Suprapubic skin (tissue), 4 donors: ENCODE measurements around the gene YES1.

Experiments
- EP300 ChIP-seq: sonication (generic); formaldehyde crosslinking; IDR thresholded peaks from one replicate; pipeline ENCODE4 v1.6.1; 2017; ENCODE audit warnings: antibody characterized with exemption
- POLR2AphosphoS5 ChIP-seq, 3 donors: sonication (generic); formaldehyde crosslinking; IDR thresholded peaks; one replicate each; pipeline ENCODE4 v1.6.1; 2017; ENCODE audit warnings: antibody characterized with exemption in 3 of 3
- TF ChIP-seq, protein P1 (sequence below), 2 donors: fragments of 200-600 bp in 1 of 2; fragments of 450-650 bp in 1 of 2; sonication (generic) in 1 of 2; IDR thresholded peaks; one replicate each; pipeline ENCODE4 v1.5.1; 2016 to 2019; ENCODE audit warnings: antibody characterized with exemption in 2 of 2, mild to moderate bottlenecking in 1 of 2, moderate library complexity in 1 of 2

DNA sequence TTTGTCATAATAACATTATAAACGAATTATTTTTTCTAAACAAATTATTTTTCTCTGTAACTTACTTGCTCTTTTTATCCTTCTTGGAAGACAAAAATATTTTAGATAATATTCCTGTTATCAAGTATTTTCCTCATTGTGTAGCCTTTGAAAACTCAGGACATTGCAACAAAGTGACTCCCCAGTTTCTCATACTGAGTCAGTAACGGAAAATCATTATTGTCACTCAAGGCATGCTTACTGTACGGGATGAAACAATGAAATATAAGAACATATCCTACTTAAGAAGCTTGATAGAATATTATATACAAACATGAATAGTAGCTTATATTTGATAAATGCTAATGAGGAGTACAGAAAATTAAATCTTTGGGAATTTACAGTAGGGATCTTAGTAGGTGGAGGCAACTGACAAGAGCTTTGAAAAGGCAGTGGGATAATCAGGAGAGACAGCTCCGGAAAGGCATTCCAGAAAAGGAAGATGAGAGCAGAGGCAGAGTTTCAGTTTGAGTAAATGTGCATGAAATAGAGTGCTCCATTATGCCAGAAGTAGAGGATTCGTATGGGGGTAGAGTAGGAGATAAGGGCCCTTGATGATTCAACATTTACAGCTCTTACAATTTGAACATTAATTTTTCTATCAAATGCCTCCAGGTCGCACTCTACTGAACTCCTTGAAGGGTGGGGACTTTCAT lies 14.0 kb upstream of the YES1 start:
- no peak for TF ChIP-seq EP300
- no peak for TF ChIP-seq POLR2AphosphoS5 (IDR thresholded peaks at IDR 0.05)
- TF ChIP-seq, protein P1, sequence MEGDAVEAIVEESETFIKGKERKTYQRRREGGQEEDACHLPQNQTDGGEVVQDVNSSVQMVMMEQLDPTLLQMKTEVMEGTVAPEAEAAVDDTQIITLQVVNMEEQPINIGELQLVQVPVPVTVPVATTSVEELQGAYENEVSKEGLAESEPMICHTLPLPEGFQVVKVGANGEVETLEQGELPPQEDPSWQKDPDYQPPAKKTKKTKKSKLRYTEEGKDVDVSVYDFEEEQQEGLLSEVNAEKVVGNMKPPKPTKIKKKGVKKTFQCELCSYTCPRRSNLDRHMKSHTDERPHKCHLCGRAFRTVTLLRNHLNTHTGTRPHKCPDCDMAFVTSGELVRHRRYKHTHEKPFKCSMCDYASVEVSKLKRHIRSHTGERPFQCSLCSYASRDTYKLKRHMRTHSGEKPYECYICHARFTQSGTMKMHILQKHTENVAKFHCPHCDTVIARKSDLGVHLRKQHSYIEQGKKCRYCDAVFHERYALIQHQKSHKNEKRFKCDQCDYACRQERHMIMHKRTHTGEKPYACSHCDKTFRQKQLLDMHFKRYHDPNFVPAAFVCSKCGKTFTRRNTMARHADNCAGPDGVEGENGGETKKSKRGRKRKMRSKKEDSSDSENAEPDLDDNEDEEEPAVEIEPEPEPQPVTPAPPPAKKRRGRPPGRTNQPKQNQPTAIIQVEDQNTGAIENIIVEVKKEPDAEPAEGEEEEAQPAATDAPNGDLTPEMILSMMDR (IDR thresholded peaks at IDR 0.05) = no peak
